Suprapubic skin (tissue), 4 donors: ENCODE data around the gene DAGLA. TPM values are rescaled to one million over a fixed set of nuclear protein-coding genes. Genes with fewer than 3 reads are reported as not detected.

Source experiments
- DNase-seq, 2 donors: peaks; one replicate each; pipeline ENCODE4 v3.0.0-alpha.2; 2019; ENCODE audit warnings: low spot score in 2 of 2
- H3K27ac ChIP-seq: fragments of 200-600 bp; sonication (generic); one replicate; pipeline ENCODE4 v1.5.1; 2019
- H3K27me3 ChIP-seq: fragments of 200-600 bp; sonication (generic); one replicate; pipeline ENCODE4 v1.5.1; 2019
- H3K36me3 ChIP-seq: fragments of 200-600 bp; sonication (generic); one replicate; pipeline ENCODE4 v1.5.1; 2019
- H3K4me1 ChIP-seq: fragments of 200-600 bp; sonication (generic); one replicate; pipeline ENCODE4 v1.5.1; 2019
- H3K4me3 ChIP-seq: fragments of 200-600 bp; sonication (generic); one replicate; pipeline ENCODE4 v1.5.1; 2019; ENCODE audit warnings: mild to moderate bottlenecking
- H3K9me3 ChIP-seq: fragments of 200-600 bp; sonication (generic); one replicate; pipeline ENCODE4 v1.5.1; 2019
- CTCF ChIP-seq, 2 donors: fragments of 200-600 bp in 1 of 2; fragments of 450-650 bp in 1 of 2; sonication (generic) in 1 of 2; IDR thresholded peaks; one replicate each; pipeline ENCODE4 v1.5.1; 2016 to 2019; ENCODE audit warnings: antibody characterized with exemption in 2 of 2, mild to moderate bottlenecking in 1 of 2, moderate library complexity in 1 of 2
- EP300 ChIP-seq: sonication (generic); formaldehyde crosslinking; IDR thresholded peaks from one replicate; pipeline ENCODE4 v1.6.1; 2017; ENCODE audit warnings: antibody characterized with exemption
- POLR2A ChIP-seq, 2 donors: fragments of 450-650 bp; IDR thresholded peaks; one replicate each; pipeline ENCODE4 v1.6.1; 2017; ENCODE audit warnings: antibody characterized with exemption in 2 of 2, mild to moderate bottlenecking in 2 of 2, moderate library complexity in 2 of 2
- POLR2AphosphoS5 ChIP-seq, 3 donors: sonication (generic); formaldehyde crosslinking; IDR thresholded peaks; one replicate each; pipeline ENCODE4 v1.6.1; 2017; ENCODE audit warnings: antibody characterized with exemption in 3 of 3
- WGBS: methylation state at CpG from one replicate; pipeline ENCODE4 v1.1.5; 2018; 5-methylcytosine and 5-hydroxymethylcytosine counted together
- total RNA-seq, 4 donors: library from RNA; depleted of rRNA; stranded (reverse); fragments of >200 nt; gene quantifications; one replicate each; pipeline ENCODE4 v1.1.0, GENCODE V29; 2016

DAGLA gene
- total RNA-seq, 4 donors from 2014 or later = 0.64 to 1.2 (median 0.87) TPM

- 80% methylated on average over 7 of the region's 11 CpGs for WGBS
Observed at GRCh38 chr11:61702701-61703312, 22.6 kb downstream of the DAGLA start.

DNA sequence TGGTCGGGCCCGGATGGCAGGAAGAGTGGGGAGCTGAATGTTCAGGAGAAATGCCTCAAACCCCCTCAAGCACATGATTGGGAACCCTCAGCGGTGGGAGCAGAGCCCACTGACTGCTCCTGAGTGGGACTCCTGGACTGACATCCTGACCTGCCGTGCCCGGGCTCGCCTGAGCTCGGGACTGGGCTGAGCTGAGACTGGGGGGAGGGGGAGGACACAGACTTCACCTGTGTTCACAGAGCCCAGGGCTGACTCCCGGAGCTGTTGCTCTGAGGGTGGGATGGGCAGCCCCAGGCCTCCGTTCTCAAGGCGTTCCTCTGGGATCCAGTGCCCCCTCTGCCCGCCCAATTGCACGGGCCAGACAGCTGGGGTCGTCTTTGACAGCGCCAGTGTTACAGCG lies 24.6 kb downstream of the DAGLA start:
- Histone ChIP-seq H3K27ac (no peak overlapping the region), H3K4me3 (no peak overlapping the region), H3K9me3 (no peaks in the 10 kb centered on the region), H3K36me3 (no peaks in the 10 kb centered on the region), H3K4me1 (peaks cover 17% of the 10 kb centered on the region), H3K27me3 (peaks cover 15% of the 10 kb centered on the region)
- no peak for DNase-seq
- TF ChIP-seq POLR2AphosphoS5 (IDR thresholded peaks at IDR 0.05) = no peak
- no peak for TF ChIP-seq CTCF (IDR thresholded peaks at IDR 0.05)
- TF ChIP-seq EP300 = no peak
- no peak for TF ChIP-seq POLR2A (IDR thresholded peaks at IDR 0.05)
- 72% methylated on average over 14 of the region's 15 CpGs for WGBS

More at GRCh38 chr11:61702701-61703312, 22.6 kb downstream of the DAGLA start:
- H3K27ac ChIP-seq = no peak overlapping the region
- H3K4me3 ChIP-seq = no peak overlapping the region
- H3K4me1 ChIP-seq = peaks cover 37% of the 10 kb centered on the region
- H3K27me3 ChIP-seq = peaks cover 15% of the 10 kb centered on the region
- no peaks in the 10 kb centered on the region for H3K36me3 ChIP-seq
- H3K9me3 ChIP-seq = no peaks in the 10 kb centered on the region
- TF ChIP-seq CTCF (IDR thresholded peaks at IDR 0.05) = no peak
- no peak for TF ChIP-seq POLR2A (IDR thresholded peaks at IDR 0.05)
- no peak for TF ChIP-seq EP300
- TF ChIP-seq POLR2AphosphoS5 (IDR thresholded peaks at IDR 0.05) = no peak
- DNase-seq = no peak

DNA sequence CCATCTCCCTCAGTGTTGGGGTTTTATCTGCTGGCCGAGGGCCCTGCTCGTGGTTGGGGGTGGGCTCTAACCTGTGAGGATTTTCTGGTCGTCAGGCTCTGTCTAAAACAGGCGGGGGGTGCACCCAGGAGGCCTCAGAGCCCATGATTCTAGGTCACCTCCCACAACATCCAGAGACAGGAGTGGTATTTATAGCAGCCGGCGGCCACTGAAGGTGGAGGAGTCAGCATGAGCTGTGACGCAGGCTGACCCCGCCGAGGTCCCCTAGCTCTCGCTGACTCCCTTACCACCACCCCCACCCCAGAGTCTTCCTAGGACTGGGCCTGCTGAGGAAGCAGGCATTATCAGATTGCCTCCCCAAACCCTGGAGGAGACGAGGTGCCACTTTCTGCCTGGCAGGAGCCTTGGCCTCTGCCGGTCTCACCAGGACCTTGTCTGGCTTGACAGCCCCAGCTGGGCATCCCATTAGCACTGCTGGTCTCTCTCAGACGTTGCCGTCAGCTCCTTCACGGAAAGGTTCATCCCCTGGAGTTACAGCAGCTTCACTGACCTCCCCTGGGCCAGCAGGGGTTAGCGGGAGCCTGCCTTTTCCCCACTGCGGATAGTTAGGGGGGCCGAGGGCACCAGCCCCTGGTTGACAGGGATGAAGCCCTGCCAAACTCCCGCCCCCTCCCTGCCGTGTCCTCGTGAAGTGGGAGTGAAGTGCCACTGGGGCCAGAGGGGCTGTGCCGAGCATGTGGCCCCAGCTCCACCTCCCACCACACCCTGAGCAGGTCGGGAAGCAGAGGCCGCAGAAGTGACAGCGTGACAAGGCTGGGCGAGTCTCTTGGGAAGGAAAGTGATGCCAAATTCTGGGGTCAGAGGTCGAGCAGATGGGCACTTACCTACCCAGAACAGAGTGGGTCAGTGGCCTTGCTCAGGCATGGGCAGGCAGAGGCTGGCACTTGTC lies 26.5 kb downstream of the DAGLA start:
- Histone ChIP-seq H3K4me1 (no peaks in the 10 kb centered on the region), H3K9me3 (no peaks in the 10 kb centered on the region), H3K27ac (no peak overlapping the region), H3K4me3 (no peak overlapping the region), H3K27me3 (peaks cover 15% of the 10 kb centered on the region), H3K36me3 (no peaks in the 10 kb centered on the region)
- WGBS = 83% methylated on average over 14 of the region's 27 CpGs
- DNase-seq = no peak
- TF ChIP-seq POLR2AphosphoS5 (IDR thresholded peaks at IDR 0.05) (no peak), EP300 (no peak), CTCF (IDR thresholded peaks at IDR 0.05) (no peak), POLR2A (IDR thresholded peaks at IDR 0.05) (no peak)

DNA sequence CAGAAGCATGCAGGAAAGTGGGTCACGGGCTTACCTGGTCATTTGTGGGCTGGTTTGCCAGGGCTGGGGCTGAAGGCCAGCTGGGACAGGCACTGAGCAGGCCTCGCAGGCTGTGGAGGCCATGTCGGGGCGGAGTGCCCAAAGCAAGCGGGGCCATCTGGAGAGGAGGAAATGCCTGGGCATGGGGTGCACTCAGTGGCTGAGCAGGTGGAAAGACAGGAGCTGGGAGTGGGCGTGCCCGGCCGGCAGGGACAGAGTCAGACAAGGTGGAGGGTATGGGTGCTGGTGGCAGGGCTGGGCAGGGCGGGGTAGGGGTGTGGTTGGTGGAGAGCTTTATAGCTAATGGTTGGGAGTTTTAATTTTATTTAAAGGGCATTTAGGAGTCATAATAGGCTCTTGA lies 27.4 kb downstream of the DAGLA start:
- H3K9me3 ChIP-seq = no peaks in the 10 kb centered on the region
- H3K4me3 ChIP-seq = no peak overlapping the region
- DNase-seq = no peak
- no peak overlapping the region for H3K27ac ChIP-seq
- 85% methylated on average over 7 of the region's 9 CpGs for WGBS
- no peaks in the 10 kb centered on the region for H3K4me1 ChIP-seq
- no peaks in the 10 kb centered on the region for H3K36me3 ChIP-seq
- TF ChIP-seq CTCF (IDR thresholded peaks at IDR 0.05) (no peak), EP300 (no peak), POLR2A (IDR thresholded peaks at IDR 0.05) (no peak), POLR2AphosphoS5 (IDR thresholded peaks at IDR 0.05) (no peak)
- peaks cover 15% of the 10 kb centered on the region for H3K27me3 ChIP-seq

DNA sequence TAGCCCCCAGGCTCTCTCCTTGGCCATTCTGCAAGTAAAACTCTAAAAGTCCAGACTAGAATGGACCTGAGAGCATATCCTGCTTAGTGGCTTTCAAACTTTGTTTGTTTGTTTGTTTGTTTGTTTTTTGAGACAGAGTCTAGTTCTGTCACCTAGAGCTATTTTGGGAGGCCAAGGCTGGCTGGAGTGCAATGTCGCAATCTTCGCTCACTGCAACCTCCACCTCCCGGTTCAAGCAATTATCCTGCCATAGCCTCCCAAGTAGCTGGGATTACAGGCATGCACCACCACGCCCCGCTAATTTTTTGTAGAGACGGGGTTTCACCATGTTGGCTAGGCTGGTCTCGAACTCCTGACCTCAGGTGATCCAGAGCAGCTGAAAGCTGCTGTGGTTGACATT lies 28.9 kb downstream of the DAGLA start:
- WGBS = 95% methylated on average over 7 of the region's 7 CpGs
- H3K4me1 ChIP-seq = no peaks in the 10 kb centered on the region
- no peaks in the 10 kb centered on the region for H3K36me3 ChIP-seq
- H3K27me3 ChIP-seq = peaks cover 15% of the 10 kb centered on the region
- no peak for TF ChIP-seq POLR2A (IDR thresholded peaks at IDR 0.05)
- no peak for TF ChIP-seq CTCF (IDR thresholded peaks at IDR 0.05)
- no peak for TF ChIP-seq EP300
- TF ChIP-seq POLR2AphosphoS5 (IDR thresholded peaks at IDR 0.05) = no peak
- H3K4me3 ChIP-seq = no peak overlapping the region
- DNase-seq = no peak
- H3K9me3 ChIP-seq = no peaks in the 10 kb centered on the region
- H3K27ac ChIP-seq = no peak overlapping the region
